HEK293 (cell line): ENCODE results near the gene RAB3C.

ENCODE experiments used
- CTCF ChIA-PET: fragments of 350-600 bp; formaldehyde crosslinking; extraction: SDS; loops from one replicate; lab custom pipeline; 2021; ENCODE audit warnings: antibody characterized with exemption; lab: Yijun Ruan, JAX
- POLR2A ChIA-PET: fragments of 300-600 bp; formaldehyde crosslinking; extraction: SDS; loops from one replicate; lab custom pipeline; 2020; ENCODE audit warnings: antibody characterized with exemption, inconsistent platforms; lab: Yijun Ruan, JAX
- H3K27ac ChIP-seq: fragments of 200-500 bp; sonication (Bioruptor generic); 2 replicates; pipeline ENCODE4 v1.5.1; 2014; ENCODE audit warnings: low read depth, low read length, control low read depth, inconsistent platforms; ENCODE audit errors: extremely low read depth
- H3K36me3 ChIP-seq, 2 experiments: fragments of 200-500 bp in 1 of 2; sonication (Bioruptor generic) in 1 of 2; 1 replicate in 1 of 2; 2 replicates in 1 of 2; pipeline ENCODE4 v1.5.1; 2014 to 2017; ENCODE audit warnings: inconsistent platforms in 2 of 2, low read length in 2 of 2; ENCODE audit not compliant: control insufficient read depth in 2 of 2, insufficient read depth in 1 of 2
- H3K4me1 ChIP-seq: fragments of 200-500 bp; sonication (Bioruptor generic); 2 replicates; pipeline ENCODE4 v1.5.1; 2014; ENCODE audit warnings: mild to moderate bottlenecking, low read length, inconsistent platforms; ENCODE audit not compliant: control insufficient read depth, insufficient read depth
- H3K4me3 ChIP-seq: 2 replicates; pipeline ENCODE4 v1.5.1; 2011; ENCODE audit warnings: low read depth, mild to moderate bottlenecking, control low read depth, low read length, moderate library complexity
- H3K9me3 ChIP-seq: fragments of 200-500 bp; sonication (Bioruptor generic); 2 replicates; pipeline ENCODE4 v1.5.1; 2014; ENCODE audit warnings: low read depth, low read length, inconsistent platforms; ENCODE audit not compliant: control insufficient read depth, insufficient read depth
- GFI1B ChIP-seq: fragments of 450-650 bp; formaldehyde crosslinking; IDR thresholded peaks from 2 replicates; pipeline ENCODE4 v1.5.1; 2016; ENCODE audit warnings: missing biosample characterization, missing genetic modification characterization
- GLI2 ChIP-seq: fragments of 450-650 bp; formaldehyde crosslinking; IDR thresholded peaks from 2 replicates; pipeline ENCODE4; 2017; ENCODE audit warnings: missing biosample characterization, missing genetic modification characterization, low read depth, borderline replicate concordance
- HIC1 ChIP-seq: fragments of 450-650 bp; formaldehyde crosslinking; IDR thresholded peaks from 2 replicates; pipeline ENCODE4 v1.5.1; 2016; ENCODE audit warnings: missing biosample characterization, missing genetic modification characterization
- HOXC10 ChIP-seq: sonication (generic); formaldehyde crosslinking; IDR thresholded peaks from 2 replicates; pipeline ENCODE4 v1.8.1; 2023; ENCODE audit warnings: mild to moderate bottlenecking, missing genetic modification reagents
- INSM2 ChIP-seq: fragments of 450-650 bp; formaldehyde crosslinking; IDR thresholded peaks from 2 replicates; pipeline ENCODE4 v1.5.1; 2016; ENCODE audit warnings: missing biosample characterization, missing genetic modification characterization
- KLF16 ChIP-seq: fragments of 450-650 bp; formaldehyde crosslinking; IDR thresholded peaks from 2 replicates; pipeline ENCODE4 v1.5.1; 2017; ENCODE audit warnings: missing biosample characterization, missing genetic modification characterization
- PATZ1 ChIP-seq: fragments of 450-650 bp; formaldehyde crosslinking; IDR thresholded peaks from 2 replicates; pipeline ENCODE4 v1.5.1; 2016; ENCODE audit warnings: missing biosample characterization, missing genetic modification characterization
- PRDM1 ChIP-seq: fragments of 450-650 bp; formaldehyde crosslinking; IDR thresholded peaks from 2 replicates; pipeline ENCODE4; 2016; ENCODE audit warnings: missing biosample characterization, missing genetic modification characterization
- YY2 ChIP-seq: fragments of 450-650 bp; formaldehyde crosslinking; IDR thresholded peaks from 2 replicates; pipeline ENCODE4 v1.5.1; 2016; ENCODE audit warnings: missing biosample characterization, missing genetic modification characterization
- ZBTB21 ChIP-seq: fragments of 450-650 bp; formaldehyde crosslinking; IDR thresholded peaks from 2 replicates; pipeline ENCODE4 v1.5.1; 2017; ENCODE audit warnings: missing biosample characterization, missing genetic modification characterization
- ZNF221 ChIP-seq: fragments of 450-650 bp; formaldehyde crosslinking; IDR thresholded peaks from 2 replicates; pipeline ENCODE4 v1.5.1; 2017; ENCODE audit warnings: missing biosample characterization, missing genetic modification characterization, borderline replicate concordance
- ZNF302 ChIP-seq: fragments of 450-650 bp; formaldehyde crosslinking; IDR thresholded peaks from 2 replicates; pipeline ENCODE4 v1.5.1; 2016; ENCODE audit warnings: missing biosample characterization, missing genetic modification characterization, low read depth
- ZNF416 ChIP-seq: fragments of 450-650 bp; formaldehyde crosslinking; IDR thresholded peaks from 2 replicates; pipeline ENCODE4 v1.5.1; 2016; ENCODE audit warnings: missing biosample characterization, missing genetic modification characterization
- ZNF426 ChIP-seq: fragments of 450-650 bp; formaldehyde crosslinking; IDR thresholded peaks from 2 replicates; pipeline ENCODE4 v1.5.1; 2017; ENCODE audit warnings: missing biosample characterization, missing genetic modification characterization, mild to moderate bottlenecking, inconsistent platforms, moderate library complexity
- ZNF48 ChIP-seq: fragments of 450-650 bp; formaldehyde crosslinking; IDR thresholded peaks from 2 replicates; pipeline ENCODE4 v1.5.1; 2016; ENCODE audit warnings: missing biosample characterization, missing genetic modification characterization
- ZNF518A ChIP-seq: fragments of 450-650 bp; formaldehyde crosslinking; conservative IDR thresholded peaks from 2 replicates; pipeline ENCODE4 v1.5.1; 2016; ENCODE audit warnings: low read depth, missing biosample characterization, missing genetic modification characterization
- ZNF776 ChIP-seq: fragments of 450-650 bp; formaldehyde crosslinking; IDR thresholded peaks from 2 replicates; pipeline ENCODE4 v1.5.0; 2017; ENCODE audit warnings: missing biosample characterization, missing genetic modification characterization, borderline replicate concordance
- ZXDB ChIP-seq: fragments of 450-650 bp; formaldehyde crosslinking; IDR thresholded peaks from 2 replicates; pipeline ENCODE4 v1.5.1; 2016; ENCODE audit warnings: missing biosample characterization, missing genetic modification characterization

RAB3C gene

GRCh38 chr5:58683567-58683966 is 100.7 kb downstream of the RAB3C start (continued):
- TF ChIP-seq ZNF518A (tag by site-specific recombination) (no peak), ZBTB21 (tag by site-specific recombination) (no peak), ZXDB (tag by site-specific recombination) (no peak), ZNF776 (tag by site-specific recombination) (no peak), KLF16 (tag by site-specific recombination) (no peak), ZNF302 (tag by site-specific recombination) (no peak), INSM2 (tag by site-specific recombination) (no peak), HIC1 (tag by site-specific recombination) (no peak), ZNF48 (no peak), ZNF221 (tag by site-specific recombination) (no peak), GFI1B (tag by site-specific recombination) (no peak), YY2 (tag by site-specific recombination) (no peak), GLI2 (tag by site-specific recombination) (no peak), ZNF426 (tag by site-specific recombination) (no peak), ZNF416 (tag by site-specific recombination) (no peak)

- no peaks in the 10 kb centered on the region for H3K9me3 ChIP-seq
- no peak overlapping the region for H3K27ac ChIP-seq
- H3K4me1 ChIP-seq: no peaks in the 10 kb centered on the region
- CTCF ChIA-PET: interaction anchor here (0.6 kb wide), 1 partner anchor 486 kb away, joined by 3 read pairs; no protein-coding TSS in a partner anchor
- no peak overlapping the region for H3K4me3 ChIP-seq
- no peaks in the 10 kb centered on the region for H3K36me3 ChIP-seq
- POLR2A ChIA-PET: no interaction called here
- TF ChIP-seq PATZ1 (tag by site-specific recombination) (no peak), HOXC10 (CRISPR knock-in tag) (no peak), HIC1 (tag by site-specific recombination) (no peak), PRDM1 (tag by site-specific recombination) (no peak)
These were observed 104.2 kb downstream of the RAB3C start for GRCh38 chr5:58687079-58687478.
